Mesenchymal stem cell (in vitro differentiated cells and primary cell): Measurements from ENCODE around the gene ACADS.

Source experiments
- DNase-seq: peaks from one replicate; pipeline ENCODE4 v3.0.0-alpha.2; 2013
- H2AFZ ChIP-seq: one replicate; pipeline ENCODE4 v1.6.1; 2013; ENCODE audit warnings: low read depth, mild to moderate bottlenecking, control low read depth, inconsistent platforms, low read length, moderate library complexity
- H2AK5ac ChIP-seq: 2 replicates; pipeline ENCODE4 v1.6.1; 2013; ENCODE audit warnings: low read length, moderate library complexity, mild to moderate bottlenecking, inconsistent platforms; ENCODE audit not compliant: severe bottlenecking
- H2BK120ac ChIP-seq: one replicate; pipeline ENCODE4 v1.6.1; 2013; ENCODE audit warnings: low read depth, mild to moderate bottlenecking, inconsistent platforms, low read length, moderate library complexity
- H2BK12ac ChIP-seq, 2 experiments: one replicate each; pipeline ENCODE4 v1.6.1; 2013; ENCODE audit warnings: inconsistent platforms in 2 of 2, low read length in 2 of 2, mild to moderate bottlenecking in 2 of 2, moderate library complexity in 2 of 2, control low read depth in 1 of 2
- H2BK15ac ChIP-seq: one replicate; pipeline ENCODE4 v1.6.1; 2013; ENCODE audit warnings: mild to moderate bottlenecking, low read depth, inconsistent platforms; ENCODE audit not compliant: poor library complexity, severe bottlenecking
- H2BK5ac ChIP-seq: 2 replicates; pipeline ENCODE4 v1.6.1; 2013; ENCODE audit warnings: low read depth, mild to moderate bottlenecking, low read length, control low read depth, inconsistent platforms; ENCODE audit not compliant: poor library complexity, severe bottlenecking
- H3K14ac ChIP-seq, 2 experiments: one replicate each; pipeline ENCODE4 v1.6.1; 2013; ENCODE audit warnings: inconsistent platforms in 2 of 2, low read length in 2 of 2, control low read depth in 1 of 2, mild to moderate bottlenecking in 1 of 2, moderate library complexity in 1 of 2
- H3K18ac ChIP-seq, 2 experiments: one replicate each; pipeline ENCODE4 v1.6.1; 2013; ENCODE audit warnings: inconsistent platforms in 2 of 2, low read length in 2 of 2, control low read depth in 1 of 2, low read depth in 1 of 2, mild to moderate bottlenecking in 1 of 2
- H3K23ac ChIP-seq, 2 experiments: one replicate each; pipeline ENCODE4 v1.6.1; 2013; ENCODE audit warnings: inconsistent platforms in 2 of 2, low read length in 2 of 2, mild to moderate bottlenecking in 2 of 2, moderate library complexity in 2 of 2, control low read depth in 1 of 2
- H3K27ac ChIP-seq: 2 replicates; pipeline ENCODE4 v1.5.1; 2013; ENCODE audit warnings: mild to moderate bottlenecking, moderate library complexity, low read length, control low read depth, inconsistent platforms; ENCODE audit not compliant: poor library complexity, severe bottlenecking
- H3K27me3 ChIP-seq, 2 experiments: 2 replicates each; pipeline versions ENCODE4 v1.6.1 to v1.7.0; 2013; ENCODE audit warnings: low read length in 2 of 2, mild to moderate bottlenecking in 2 of 2, moderate library complexity in 2 of 2, control low read depth in 1 of 2, inconsistent platforms in 1 of 2; ENCODE audit not compliant: control insufficient read depth in 1 of 2, insufficient read depth in 1 of 2
- H3K36me3 ChIP-seq, 2 experiments: 2 replicates each; pipeline versions ENCODE4 v1.6.1 to v1.7.0; 2013; ENCODE audit warnings: low read length in 2 of 2, control low read depth in 1 of 2, inconsistent platforms in 1 of 2, low read depth in 1 of 2, mild to moderate bottlenecking in 1 of 2; ENCODE audit not compliant: insufficient read depth in 2 of 2, control insufficient read depth in 1 of 2
- H3K4ac ChIP-seq, 2 experiments: one replicate each; pipeline ENCODE4 v1.6.1; 2013; ENCODE audit warnings: inconsistent platforms in 2 of 2, low read length in 2 of 2, mild to moderate bottlenecking in 2 of 2, moderate library complexity in 2 of 2, control low read depth in 1 of 2, low read depth in 1 of 2
- H3K4me1 ChIP-seq: 2 replicates; pipeline ENCODE4 v1.6.1; 2013; ENCODE audit warnings: low read depth, low read length, control low read depth; ENCODE audit not compliant: control insufficient read depth, insufficient read depth
- H3K4me2 ChIP-seq: 2 replicates; pipeline ENCODE4 v1.6.1; 2013; ENCODE audit warnings: low read length, mild to moderate bottlenecking, inconsistent platforms; ENCODE audit not compliant: poor library complexity, severe bottlenecking
- H3K4me3 ChIP-seq, 2 experiments: 2 replicates each; pipeline versions ENCODE4 v1.5.1 to v1.7.0; 2013; ENCODE audit warnings: low read length in 2 of 2, mild to moderate bottlenecking in 2 of 2, control low read depth in 1 of 2, low read depth in 1 of 2; ENCODE audit not compliant: insufficient read depth in 1 of 2
- H3K79me1 ChIP-seq: replicated peaks from 2 replicates; pipeline ENCODE4 v1.6.1; 2013; ENCODE audit warnings: mild to moderate bottlenecking, control low read depth, low read length, inconsistent platforms; ENCODE audit not compliant: poor library complexity, severe bottlenecking
- H3K9ac ChIP-seq: 2 replicates; pipeline ENCODE4 v1.7.0; 2013; ENCODE audit warnings: mild to moderate bottlenecking, low read length, moderate library complexity
- H3K9me3 ChIP-seq: 2 replicates; pipeline ENCODE4 v1.7.0; 2013; ENCODE audit warnings: mild to moderate bottlenecking, low read length; ENCODE audit not compliant: control insufficient read depth
- H4K8ac ChIP-seq: one replicate; pipeline ENCODE4 v1.6.1; 2013; ENCODE audit warnings: inconsistent platforms, mild to moderate bottlenecking, low read length, moderate library complexity
- H4K91ac ChIP-seq: one replicate; pipeline ENCODE4 v1.6.1; 2013; ENCODE audit warnings: mild to moderate bottlenecking, low read length, inconsistent platforms
- WGBS: methylation state at CpG from one replicate; pipeline ENCODE4 v1.1.7; 2013; ENCODE audit warnings: mixed read lengths; 5-methylcytosine and 5-hydroxymethylcytosine counted together

Gene ACADS

DNA sequence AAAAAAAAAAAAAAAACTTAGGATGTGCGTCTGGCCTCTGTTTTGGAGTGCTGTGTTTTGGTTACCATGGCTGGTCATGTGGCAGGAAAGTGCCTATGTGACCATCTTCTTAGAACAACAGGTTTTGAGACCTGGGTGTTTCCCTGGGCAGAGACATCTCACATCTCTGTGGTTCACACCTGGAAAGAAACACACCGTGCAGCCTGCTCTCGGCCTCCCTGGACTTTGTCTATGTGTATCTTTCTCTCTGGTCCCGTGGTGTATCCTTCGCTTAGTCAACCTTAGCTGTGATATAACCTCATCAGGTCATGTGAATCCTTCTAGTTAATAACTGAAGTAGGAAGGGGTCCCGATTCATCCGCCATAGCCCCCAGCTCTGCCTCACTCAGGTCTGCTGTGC, 22.6 kb downstream of the ACADS start:
- no peaks in the 10 kb centered on the region for H3K36me3 ChIP-seq

DNA sequence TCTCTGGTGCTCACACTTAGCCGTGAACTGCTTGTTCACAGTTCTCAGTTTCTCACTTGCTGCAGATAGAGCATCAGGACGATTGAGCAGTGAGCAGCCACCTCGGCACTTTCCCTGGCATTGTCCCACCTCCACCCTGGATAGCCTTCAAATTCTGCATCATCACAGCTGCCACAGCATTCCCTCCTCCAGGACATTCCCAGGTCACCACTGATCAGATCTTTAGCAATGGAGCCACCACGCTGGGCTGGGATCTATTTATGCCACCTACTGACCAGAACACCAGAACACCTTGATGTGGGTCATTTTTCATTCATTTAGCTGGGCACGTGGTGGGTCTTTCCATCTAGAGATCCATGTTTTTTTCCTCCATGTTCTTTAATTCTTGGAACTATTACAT, 23.6 kb downstream of the ACADS start:
- H2AFZ ChIP-seq, result no peak overlapping the region
- no peak overlapping the region for H3K4me3 ChIP-seq
- H3K27me3 ChIP-seq, result no peaks in the 10 kb centered on the region
- H3K4ac ChIP-seq, result no peak overlapping the region
- WGBS, result 56% methylated on average over 4 of the region's 5 CpGs
- no peak overlapping the region for H3K14ac ChIP-seq
- no peak overlapping the region for H3K23ac ChIP-seq
- no peak overlapping the region for H2AK5ac ChIP-seq
- no peak overlapping the region for H3K27ac ChIP-seq
- H4K8ac ChIP-seq, result no peak overlapping the region
- no peak overlapping the region for H3K4me2 ChIP-seq
- H4K91ac ChIP-seq, result no peak overlapping the region
- H3K4me1 ChIP-seq, result no peaks in the 10 kb centered on the region
- H3K36me3 ChIP-seq, result no peaks in the 10 kb centered on the region
- no peaks in the 10 kb centered on the region for H3K9me3 ChIP-seq
- no peak overlapping the region for H3K18ac ChIP-seq
- no peak overlapping the region for H2BK5ac ChIP-seq
- no peak overlapping the region for H3K9ac ChIP-seq
- DNase-seq, result no peak
- H3K79me1 ChIP-seq, result no peaks in the 10 kb centered on the region
- H2BK12ac ChIP-seq, result no peak overlapping the region
- no peak overlapping the region for H2BK120ac ChIP-seq
- H2BK15ac ChIP-seq, result no peak overlapping the region

More for the DNA sequence above, 22.6 kb downstream of the ACADS start:
- no peaks in the 10 kb centered on the region for H3K4me1 ChIP-seq
- peak; percentile 9 for DNase-seq
- no peak overlapping the region for H2AFZ ChIP-seq
- no peak overlapping the region for H4K91ac ChIP-seq
- no peak overlapping the region for H3K18ac ChIP-seq
- H3K79me1 ChIP-seq, result no peaks in the 10 kb centered on the region
- no peak overlapping the region for H3K14ac ChIP-seq
- no peaks in the 10 kb centered on the region for H3K9me3 ChIP-seq
- H3K9ac ChIP-seq, result no peak overlapping the region
- no peak overlapping the region for H3K23ac ChIP-seq
- no peaks in the 10 kb centered on the region for H3K27me3 ChIP-seq
- no peak overlapping the region for H2BK120ac ChIP-seq
- no peak overlapping the region for H2AK5ac ChIP-seq
- H3K4me2 ChIP-seq, result no peak overlapping the region
- no peak overlapping the region for H3K4ac ChIP-seq
- no peak overlapping the region for H4K8ac ChIP-seq
- H3K4me3 ChIP-seq, result no peak overlapping the region
- H3K27ac ChIP-seq, result no peak overlapping the region
- H2BK12ac ChIP-seq, result no peak overlapping the region
- H2BK5ac ChIP-seq, result no peak overlapping the region
- H2BK15ac ChIP-seq, result no peak overlapping the region
- WGBS, result 85% methylated on average over 7 of the region's 7 CpGs

DNA sequence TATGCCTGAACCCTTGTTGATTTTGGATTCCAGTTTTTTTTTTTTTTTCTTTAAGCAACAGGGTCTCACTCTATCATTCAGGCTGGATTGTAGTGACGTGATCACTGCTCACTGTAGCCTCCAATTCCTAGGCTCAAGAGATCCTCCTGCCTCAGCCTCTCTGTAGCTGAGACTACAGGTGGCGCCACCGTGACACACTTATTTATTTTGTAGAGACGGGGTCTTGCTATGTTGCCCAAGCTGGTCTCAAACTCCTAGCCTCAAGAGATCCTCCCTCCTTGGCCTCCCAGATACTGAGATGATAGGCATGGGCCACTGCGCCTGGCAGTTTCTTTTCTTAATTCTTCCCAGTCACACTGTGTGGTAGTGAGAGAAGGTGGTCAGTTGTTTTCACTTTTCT, 25.2 kb downstream of the ACADS start:
- no peaks in the 10 kb centered on the region for H3K27me3 ChIP-seq
- H2BK120ac ChIP-seq, result no peak overlapping the region
- no peak overlapping the region for H3K4ac ChIP-seq
- H3K36me3 ChIP-seq, result no peaks in the 10 kb centered on the region
- no peak overlapping the region for H2BK15ac ChIP-seq
- H3K18ac ChIP-seq, result no peak overlapping the region
- no peak overlapping the region for H3K27ac ChIP-seq
- H2AK5ac ChIP-seq, result no peak overlapping the region
- H2BK5ac ChIP-seq, result no peak overlapping the region
- H2AFZ ChIP-seq, result no peak overlapping the region
- H3K9ac ChIP-seq, result no peak overlapping the region
- no peak overlapping the region for H3K4me2 ChIP-seq
- H3K4me3 ChIP-seq, result no peak overlapping the region
- 100% methylated on average over 5 of the region's 5 CpGs for WGBS
- H2BK12ac ChIP-seq, result no peak overlapping the region
- no peak overlapping the region for H3K23ac ChIP-seq
- no peaks in the 10 kb centered on the region for H3K4me1 ChIP-seq
- H4K8ac ChIP-seq, result no peak overlapping the region
- no peak overlapping the region for H3K14ac ChIP-seq
- H3K79me1 ChIP-seq, result no peaks in the 10 kb centered on the region
- H4K91ac ChIP-seq, result no peak overlapping the region
- peaks cover 6% of the 10 kb centered on the region for H3K9me3 ChIP-seq
- DNase-seq, result no peak

DNA sequence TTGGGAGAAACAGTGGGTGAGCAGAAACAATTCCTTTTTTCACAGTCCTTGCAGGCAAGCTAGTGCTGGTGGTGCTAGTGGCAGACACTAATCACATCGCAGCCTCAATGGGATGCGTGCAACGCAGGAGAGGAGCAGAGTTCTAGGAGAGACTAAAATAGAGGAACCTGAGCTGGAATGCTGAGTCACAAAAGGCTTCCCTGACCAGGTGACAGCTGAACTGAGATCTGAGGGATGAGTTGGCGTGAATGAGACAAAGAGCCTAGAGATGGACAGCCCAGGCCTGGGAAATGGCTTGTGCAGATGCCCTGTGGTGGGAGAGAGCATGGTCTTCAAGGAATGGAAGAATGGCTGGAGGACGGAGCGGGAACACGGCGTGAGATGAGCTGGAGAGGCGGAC, 25.8 kb downstream of the ACADS start:
- 94% methylated on average over 9 of the region's 9 CpGs for WGBS

More for the DNA sequence above, 25.8 kb downstream of the ACADS start:
- Histone ChIP-seq H3K4me3 (no peak overlapping the region), H3K27ac (no peak overlapping the region), H2AFZ (no peak overlapping the region), H4K8ac (no peak overlapping the region), H2AK5ac (no peak overlapping the region), H4K91ac (no peak overlapping the region), H2BK15ac (no peak overlapping the region), H3K9ac (no peak overlapping the region), H3K4ac (no peak overlapping the region), H3K14ac (no peak overlapping the region), H3K23ac (no peak overlapping the region), H3K27me3 (no peaks in the 10 kb centered on the region), H2BK5ac (no peak overlapping the region), H2BK120ac (no peak overlapping the region), H3K79me1 (no peaks in the 10 kb centered on the region), H3K9me3 (peaks cover 6% of the 10 kb centered on the region), H3K4me1 (no peaks in the 10 kb centered on the region), H3K4me2 (no peak overlapping the region), H3K36me3 (no peaks in the 10 kb centered on the region), H3K18ac (no peak overlapping the region), H2BK12ac (no peak overlapping the region)
- DNase-seq, result no peak
